Purkinje cell (primary cell): ENCODE measurements around the gene HOXA2. TPM values are rescaled to one million over a fixed set of nuclear protein-coding genes. Genes with fewer than 3 reads are reported as not detected.

Experiments
- polyA plus RNA-seq: library from polyadenylated mRNA; unstranded; fragments of >200 nt; fragmentation: Nextera tagmentation; gene quantifications from 2 replicates; pipeline ENCODE4 v1.2.1, GENCODE V29; 2014

HOXA2 gene
- polyA plus RNA-seq, result not detected in 2 replicates

DNA sequence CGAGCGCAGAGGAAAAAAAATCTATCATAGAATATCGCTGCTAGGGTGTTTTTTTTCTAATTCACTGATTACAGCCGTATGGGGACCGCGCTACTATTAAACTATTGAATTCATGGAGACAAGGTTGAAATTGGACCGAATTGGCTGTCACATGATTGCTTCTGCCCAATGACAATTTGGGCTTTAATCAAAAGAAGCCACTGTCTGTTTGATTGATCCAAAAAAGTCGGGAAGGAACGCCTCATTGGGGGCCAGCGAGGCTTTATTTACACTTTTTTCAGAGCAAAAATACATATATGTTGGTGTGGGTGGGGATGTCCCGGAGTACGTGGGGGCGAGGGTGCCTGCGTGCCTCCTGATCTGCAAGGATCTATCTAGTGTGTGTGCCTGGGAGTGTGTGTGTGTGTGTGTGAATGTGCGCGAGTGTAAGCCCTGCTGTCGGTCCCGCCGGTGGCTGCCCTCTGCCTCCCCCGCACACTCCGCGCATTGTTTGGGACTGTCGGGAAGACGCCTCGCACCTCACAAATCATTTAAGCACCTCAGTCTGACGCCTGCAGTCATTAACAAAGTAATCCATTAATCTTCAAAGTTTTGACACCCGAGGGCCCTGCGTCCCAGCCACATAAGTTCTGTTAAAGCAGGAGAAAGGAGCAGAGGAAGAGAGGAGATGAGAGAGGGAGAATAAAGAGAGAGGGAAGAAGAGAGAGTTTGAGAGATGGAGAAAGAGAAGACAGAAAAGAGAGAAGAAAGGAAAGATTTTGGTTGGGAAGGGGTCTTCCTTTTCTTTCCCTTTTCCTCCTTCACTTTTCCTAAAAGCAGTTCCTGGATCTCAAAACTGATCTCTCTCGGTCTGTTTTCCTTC lies at the start of gene HOXA2:
TSS of gene HOXA2 (minus strand) at position 103 of the 862 bp plus-strand sequence. CDS start 183 bp downstream, outside the sequence.

DNA sequence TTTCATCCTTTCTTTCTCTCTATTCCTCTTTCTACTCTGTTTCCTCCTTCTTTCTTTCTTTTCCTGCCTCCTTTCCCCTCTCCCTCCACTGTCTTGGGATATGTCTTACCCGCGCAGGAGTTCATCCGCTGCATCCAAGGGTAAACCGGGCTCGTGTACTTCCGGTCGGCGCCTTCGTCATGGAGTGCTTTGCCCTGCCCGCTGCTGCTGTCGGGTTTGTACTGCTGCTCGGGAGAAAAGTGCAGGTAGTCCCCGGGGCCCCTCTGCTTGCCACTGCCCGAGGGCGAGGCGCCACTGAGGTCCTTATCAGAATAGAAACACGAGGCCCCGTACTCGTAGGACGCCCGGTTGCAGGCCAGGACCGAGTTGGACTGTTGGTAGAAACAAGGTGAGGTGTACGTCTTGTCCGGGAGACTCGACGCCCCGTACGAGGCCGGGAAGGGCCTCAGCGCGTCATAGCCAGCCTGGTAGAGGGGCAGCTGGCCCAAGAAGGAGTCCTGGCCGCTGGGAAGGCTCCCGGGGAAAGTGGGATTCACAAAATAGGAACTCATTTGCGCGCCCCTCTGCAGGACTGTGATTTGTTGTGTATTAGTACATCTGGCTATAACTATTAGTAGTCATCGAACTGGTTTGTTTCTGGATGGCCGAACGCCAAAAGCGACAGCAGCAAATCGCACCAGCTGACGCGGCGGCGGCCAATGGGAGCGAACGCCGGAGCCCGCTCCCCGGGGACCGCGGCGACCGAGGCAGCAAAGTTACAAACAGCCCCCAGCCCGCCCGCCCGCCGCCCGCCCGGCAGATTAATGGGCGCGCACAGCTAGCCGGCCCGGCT lies 44.9 kb upstream of the HOXA2 start, which contains the start of gene HOXA6:
TSS of gene HOXA6 (minus strand) at position 576 of the 832 bp plus-strand sequence. CDS start at position 551, 25 bp downstream.

GRCh38 chr7:27143023-27143949 lies 40.8 kb upstream of the HOXA2 start, which contains the start of gene HOXA5:
Gene HOXA5 (minus strand): TSS chr7:27143681. CDS start chr7:27143607, 74 bp downstream.

GRCh38 chr7:27130540-27131389 lies 28.3 kb upstream of the HOXA2 start, which contains the start of gene HOXA4:
Gene HOXA4 (minus strand): TSS chr7:27130757. CDS start chr7:27130733, 24 bp downstream.

DNA sequence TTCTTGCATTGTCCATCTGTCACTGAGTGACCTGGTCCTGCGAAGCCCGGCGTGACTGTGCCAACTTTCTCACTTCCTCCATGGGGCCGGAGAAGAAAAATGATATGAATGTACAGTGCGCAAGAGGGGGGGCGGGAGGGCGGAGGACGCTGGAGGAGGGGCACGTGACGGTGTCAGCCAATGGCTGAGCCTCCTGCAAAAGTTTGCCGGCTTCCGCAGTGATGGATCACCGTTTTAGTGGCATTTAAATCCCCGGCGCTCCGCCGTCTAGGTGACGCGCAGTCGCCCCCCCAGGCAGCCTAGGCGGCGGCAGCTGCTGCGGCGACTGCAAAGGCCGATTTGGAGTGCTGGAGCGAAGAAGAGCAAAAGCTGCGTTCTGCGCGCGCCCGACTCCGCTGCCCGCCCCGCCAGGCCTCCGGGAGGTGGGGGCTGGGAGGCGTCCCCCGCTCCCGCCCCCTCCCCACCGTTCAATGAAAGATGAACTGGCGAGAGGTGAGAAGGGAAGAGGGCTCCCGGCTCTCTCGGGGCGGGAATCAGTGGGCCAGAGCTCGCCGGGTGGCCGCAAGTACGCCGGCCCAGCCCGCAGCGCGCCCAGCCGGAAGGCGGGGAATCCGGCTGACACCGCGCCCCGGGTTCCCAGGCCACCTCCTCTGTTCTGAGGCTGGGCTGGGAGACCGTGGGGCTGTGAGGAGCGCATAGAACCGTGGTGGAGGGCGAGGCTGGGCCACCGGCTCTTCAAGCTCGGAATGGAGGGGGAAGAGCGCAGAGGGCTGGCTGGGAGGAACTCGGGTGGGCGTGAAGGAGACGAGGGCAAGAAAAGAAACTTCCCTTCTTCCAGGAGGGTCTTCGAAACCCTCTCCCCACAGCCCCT lies 6.4 kb downstream of the HOXA2 start, which contains the start of gene HOXA1:
TSS of gene HOXA1 (minus strand) at position 104 of the 871 bp plus-strand sequence. CDS start at position 16, 88 bp downstream.

Other genes with a start within 250 kb of the HOXA2 start
- gene SKAP2, start 238.1 kb downstream of the HOXA2 start, polyA plus RNA-seq, result 4.1 and 9.0 TPM in 2 replicates
- gene HOXA1, start 6.7 kb downstream of the HOXA2 start, polyA plus RNA-seq, result not detected in 2 replicates
- gene HOXA4, start 28.1 kb upstream of the HOXA2 start, polyA plus RNA-seq, result not detected in 2 replicates
- gene HOXA5, start 41.0 kb upstream of the HOXA2 start, polyA plus RNA-seq, result not detected in 2 replicates
- not detected in 2 replicates for gene HOXA6, start 45.1 kb upstream of the HOXA2 start, polyA plus RNA-seq
- gene HOXA3, start 49.9 kb upstream of the HOXA2 start, polyA plus RNA-seq, result not detected in 2 replicates
- gene HOXA7, start 54.0 kb upstream of the HOXA2 start, polyA plus RNA-seq, result not detected in 2 replicates
- not detected in 2 replicates for gene HOXA9, start 62.9 kb upstream of the HOXA2 start, polyA plus RNA-seq
- gene HOXA10, start 71.6 kb upstream of the HOXA2 start, polyA plus RNA-seq, result not detected in 2 replicates
- not detected in 2 replicates for gene HOXA11, start 82.5 kb upstream of the HOXA2 start, polyA plus RNA-seq
- gene HOXA13, start 97.4 kb upstream of the HOXA2 start, polyA plus RNA-seq, result not detected in 2 replicates
- gene EVX1, start 140.1 kb upstream of the HOXA2 start, polyA plus RNA-seq, result not detected in 2 replicates